ENCODE measurements around the gene FOXP1.

FOXP1 gene

DNA sequence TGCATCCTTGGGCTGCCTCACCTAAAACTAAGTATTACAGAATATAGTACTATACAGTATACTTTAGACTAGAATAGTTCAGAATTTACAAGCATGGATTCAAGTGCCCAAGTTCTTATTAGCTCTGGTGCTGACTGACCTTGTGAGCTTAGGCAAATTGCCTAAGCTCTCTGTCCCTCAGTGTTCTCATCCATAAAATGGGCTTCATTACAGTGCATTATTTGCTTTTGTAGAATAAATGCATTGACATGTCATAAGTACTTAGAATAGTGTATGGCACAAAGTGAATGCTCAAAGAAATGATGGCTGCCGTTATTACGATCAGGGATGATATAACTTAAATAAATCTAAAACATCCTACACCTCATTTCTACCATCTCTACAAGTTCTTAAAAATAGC is 269.7 kb downstream of the FOXP1 start:
- in situ Hi-C loops (cut with MboI; ENCODE audit: low sequenced_read_pairs), result no loop called here

- in situ Hi-C loops (cut with MboI; ENCODE audit: low sequenced_read_pairs), result no loop called here
Measured at GRCh38 chr3:71312461-71312860, 271.1 kb downstream of the FOXP1 start.

GRCh38 chr3:71311661-71312046 is 271.9 kb downstream of the FOXP1 start:
- in situ Hi-C loops (cut with MboI; ENCODE audit: low sequenced_read_pairs), result no loop called here

GRCh38 chr3:71310980-71311660 is 272.4 kb downstream of the FOXP1 start:
- in situ Hi-C loops (cut with MboI; ENCODE audit: low sequenced_read_pairs), result no loop called here

GRCh38 chr3:71310359-71310979 is 273.1 kb downstream of the FOXP1 start:
- in situ Hi-C loops (cut with MboI; ENCODE audit: low sequenced_read_pairs), result no loop called here

GRCh38 chr3:71309886-71310285 is 273.6 kb downstream of the FOXP1 start:
- in situ Hi-C loops (cut with MboI; ENCODE audit: low sequenced_read_pairs), result no loop called here

GRCh38 chr3:71309342-71309741 is 274.2 kb downstream of the FOXP1 start:
- in situ Hi-C loops (cut with MboI; ENCODE audit: low sequenced_read_pairs), result no loop called here

DNA sequence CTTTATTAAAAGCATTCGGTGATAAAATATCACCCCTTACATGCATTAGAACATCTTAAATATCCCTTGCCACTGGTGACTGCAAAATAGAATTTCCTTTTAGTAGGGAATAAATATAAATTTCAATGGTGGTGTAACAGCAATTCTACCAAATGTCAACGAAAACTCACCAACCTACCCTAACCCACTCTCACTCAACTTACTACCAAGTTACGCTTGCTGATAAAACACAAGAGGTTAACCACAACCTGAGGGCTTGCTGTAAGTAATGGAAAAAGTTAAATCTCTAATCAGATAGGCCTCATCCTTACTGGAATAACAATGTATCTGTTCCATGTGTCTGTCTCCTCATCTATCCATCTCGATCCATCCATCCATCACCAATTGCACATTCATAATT is 274.7 kb downstream of the FOXP1 start:
- in situ Hi-C loops (cut with MboI; ENCODE audit: low sequenced_read_pairs), result no loop called here

GRCh38 chr3:71307991-71308697 is 275.4 kb downstream of the FOXP1 start:
- in situ Hi-C loops (cut with MboI; ENCODE audit: low sequenced_read_pairs), result no loop called here

GRCh38 chr3:71305231-71306206 is 278.0 kb downstream of the FOXP1 start:
- in situ Hi-C loops (cut with MboI; ENCODE audit: low sequenced_read_pairs), result no loop called here

GRCh38 chr3:71304684-71305083 is 278.8 kb downstream of the FOXP1 start:
- in situ Hi-C loops (cut with MboI; ENCODE audit: low sequenced_read_pairs), result no loop called here

- in situ Hi-C loops (cut with MboI; ENCODE audit: low sequenced_read_pairs), result no loop called here
Measured at GRCh38 chr3:71304247-71304646, 279.3 kb downstream of the FOXP1 start.

DNA sequence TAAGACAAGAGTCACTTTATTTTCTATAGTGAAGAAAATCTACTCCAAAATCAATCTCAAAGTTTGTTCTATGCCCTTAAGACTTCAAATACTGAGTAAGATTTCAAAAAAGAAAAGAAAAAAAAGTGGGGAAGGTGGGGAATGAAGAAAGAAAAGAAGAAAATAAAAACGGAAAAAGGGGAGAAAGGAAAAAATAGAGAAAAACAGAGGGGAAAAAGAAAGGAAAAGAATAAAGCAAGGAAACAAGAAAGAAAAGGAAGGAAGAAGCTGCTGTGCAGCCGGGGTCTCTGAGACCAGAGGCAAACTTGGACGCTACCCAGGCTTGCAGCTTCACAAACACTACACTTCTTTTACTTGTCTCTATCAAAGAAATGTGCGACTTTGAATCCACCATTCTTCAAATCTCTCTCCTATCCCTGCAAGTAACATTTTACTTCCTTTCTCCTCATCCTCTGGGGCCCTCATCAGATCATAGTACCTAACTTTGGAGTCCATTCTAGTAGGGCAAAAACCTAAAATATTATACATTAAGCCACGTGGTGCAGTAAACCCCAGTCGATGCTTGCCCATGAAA is 279.8 kb downstream of the FOXP1 start:
- in situ Hi-C loops (cut with MboI; ENCODE audit: low sequenced_read_pairs), result no loop called here

GRCh38 chr3:71302604-71303003 is 280.9 kb downstream of the FOXP1 start:
- in situ Hi-C loops (cut with MboI; ENCODE audit: low sequenced_read_pairs), result no loop called here

GRCh38 chr3:71300951-71301393 is 282.6 kb downstream of the FOXP1 start:
- in situ Hi-C loops (cut with MboI; ENCODE audit: low sequenced_read_pairs), result no loop called here

DNA sequence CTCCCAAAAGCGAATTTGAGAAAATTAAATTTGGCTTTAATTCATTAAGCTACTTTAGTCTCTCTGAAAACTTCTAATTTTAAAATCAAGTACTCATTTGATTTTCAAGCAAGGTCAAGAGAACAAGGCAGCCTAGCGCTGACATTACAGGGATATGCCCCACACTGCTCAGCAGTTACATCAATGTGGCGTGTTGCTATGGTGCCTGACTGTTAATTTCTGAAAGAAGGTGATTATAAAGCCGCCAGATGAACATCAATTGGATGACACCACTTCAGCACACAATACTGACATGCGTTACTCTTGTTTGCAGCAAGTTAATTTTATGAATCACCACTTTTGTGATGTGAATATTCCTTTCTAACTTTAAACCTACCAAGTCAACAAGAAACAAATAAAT is 284.4 kb downstream of the FOXP1 start:
- in situ Hi-C loops (cut with MboI; ENCODE audit: low sequenced_read_pairs), result no loop called here

- in situ Hi-C loops (cut with MboI; ENCODE audit: low sequenced_read_pairs), result no loop called here
Measured at GRCh38 chr3:71294919-71295318, 288.6 kb downstream of the FOXP1 start.

DNA sequence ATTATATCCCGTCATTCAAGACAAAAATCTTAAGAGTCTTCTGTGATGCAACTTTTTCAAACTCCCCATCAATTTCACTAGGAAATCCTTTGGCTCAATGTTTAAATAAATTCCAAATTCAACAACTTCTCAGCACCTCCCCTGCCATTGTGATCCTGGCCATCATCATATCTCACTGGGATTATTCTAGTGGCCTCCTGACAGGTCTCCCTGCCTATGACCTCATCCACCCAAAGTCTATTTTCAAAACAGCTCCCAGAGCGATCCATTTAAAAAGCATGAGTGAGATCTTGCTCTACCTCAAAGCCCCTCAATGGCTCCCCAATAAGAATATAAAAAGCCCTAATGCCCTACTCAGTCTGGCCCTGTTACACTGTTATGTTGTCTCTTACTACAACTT is 293.2 kb downstream of the FOXP1 start:
- in situ Hi-C loops (cut with MboI; ENCODE audit: low sequenced_read_pairs), result no loop called here

GRCh38 chr3:71288269-71288930 is 295.1 kb downstream of the FOXP1 start:
- in situ Hi-C loops (cut with MboI; ENCODE audit: low sequenced_read_pairs), result no loop called here

- in situ Hi-C loops (cut with MboI; ENCODE audit: low sequenced_read_pairs), result no loop called here
Measured at GRCh38 chr3:71285086-71285485, 298.4 kb downstream of the FOXP1 start.
